HepG2 (cell line): ENCODE data around the gene SMIM12. TPM values are rescaled to one million over a fixed set of nuclear protein-coding genes. Genes with fewer than 3 reads are reported as not detected.
A peak's percentile ranks its signal among the peaks of the same experiment; 100 is the strongest.

Experiments used
- E2F5 ChIP-seq: sonication (generic); formaldehyde crosslinking; conservative IDR thresholded peaks from 2 replicates; pipeline ENCODE4 v1.4.0; 2020; ENCODE audit warnings: missing genetic modification reagents
- ELF3 ChIP-seq: IDR thresholded peaks from 2 replicates; pipeline ENCODE4 v1.6.1; 2016; ENCODE audit warnings: missing genetic modification reagents, missing compliant biosample characterization
- FOXK1 ChIP-seq: sonication (generic); formaldehyde crosslinking; IDR thresholded peaks from 2 replicates; pipeline ENCODE4 v1.4.0; 2020; ENCODE audit warnings: low read depth, missing genetic modification reagents, borderline replicate concordance
- LBX2 ChIP-seq: sonication (generic); formaldehyde crosslinking; IDR thresholded peaks from 2 replicates; pipeline ENCODE4 v1.5.0; 2020; ENCODE audit warnings: missing genetic modification reagents, mild to moderate bottlenecking, borderline replicate concordance
- MED13 ChIP-seq: sonication (generic); formaldehyde crosslinking; IDR thresholded peaks from 2 replicates; pipeline ENCODE4 v1.5.0; 2020; ENCODE audit warnings: missing genetic modification reagents
- MIXL1 ChIP-seq: IDR thresholded peaks from 2 replicates; pipeline ENCODE4 v1.6.1; 2016
- MNT ChIP-seq: fragments of 450-650 bp; IDR thresholded peaks from 2 replicates; pipeline ENCODE4 v1.6.1; 2016
- SCMH1 ChIP-seq: sonication (generic); formaldehyde crosslinking; IDR thresholded peaks from 2 replicates; pipeline ENCODE4 v1.9.0; 2021; ENCODE audit warnings: missing genetic modification reagents, mild to moderate bottlenecking, borderline replicate concordance
- SOX6 ChIP-seq, 2 experiments: fragments of 450-650 bp in 1 of 2; sonication (generic) in 1 of 2; formaldehyde crosslinking in 1 of 2; IDR thresholded peaks; 2 replicates each; pipeline versions ENCODE4 v1.4.0 to v1.6.1; 2017 to 2020; ENCODE audit warnings: antibody characterized with exemption in 1 of 2, mild to moderate bottlenecking in 1 of 2, missing genetic modification reagents in 1 of 2
- SP5 ChIP-seq: IDR thresholded peaks from 2 replicates; pipeline ENCODE4 v1.6.1; 2016; ENCODE audit warnings: low read depth, borderline replicate concordance
- THRA ChIP-seq: sonication (generic); formaldehyde crosslinking; IDR thresholded peaks from 2 replicates; pipeline ENCODE4 v1.4.0; 2020; ENCODE audit warnings: missing genetic modification reagents, borderline replicate concordance
- ZFP1 ChIP-seq: IDR thresholded peaks from 2 replicates; pipeline ENCODE4 v1.6.1; 2016
- ZNF232 ChIP-seq: sonication (generic); formaldehyde crosslinking; IDR thresholded peaks from 2 replicates; pipeline ENCODE4 v1.4.0; 2020; ENCODE audit warnings: missing genetic modification reagents, borderline replicate concordance
- ZNF556 ChIP-seq: sonication (generic); formaldehyde crosslinking; IDR thresholded peaks from 2 replicates; pipeline ENCODE4 v1.4.0; 2020; ENCODE audit warnings: mild to moderate bottlenecking, missing genetic modification reagents, borderline replicate concordance
- ZNF646 ChIP-seq: sonication (generic); formaldehyde crosslinking; IDR thresholded peaks from 2 replicates; pipeline ENCODE4 v1.9.0; 2021; ENCODE audit warnings: mild to moderate bottlenecking, missing genetic modification reagents
- ZNF766 ChIP-seq: sonication (generic); formaldehyde crosslinking; IDR thresholded peaks from 2 replicates; pipeline ENCODE4 v1.5.0; 2020; ENCODE audit warnings: missing genetic modification reagents, borderline replicate concordance
- ZNF788 ChIP-seq: sonication (generic); formaldehyde crosslinking; IDR thresholded peaks from 2 replicates; pipeline ENCODE4 v1.5.0; 2020; ENCODE audit warnings: mild to moderate bottlenecking, missing genetic modification reagents, borderline replicate concordance
- polyA plus RNA-seq, 8 experiments: library from polyadenylated mRNA; depleted of rRNA in 3 of 8; stranded (reverse) in 7 of 8; unstranded in 1 of 8; fragments of >200 nt; fragmentation: Illumina TruSeq in 4 of 8; extraction: Trizol in 4 of 8; gene quantifications; 2 replicates each; pipeline versions ENCODE4 v1.2.1 to v1.2.3, GENCODE V29; 2011 to 2016; ENCODE audit warnings: low read depth in 4 of 8, missing spikeins in 1 of 8, mixed read lengths in 1 of 8; ENCODE audit not compliant: insufficient read depth in 1 of 8
- total RNA-seq, 5 experiments: library from RNA; depleted of rRNA; stranded (reverse); fragments of >200 nt; fragmentation: Illumina TruSeq; extraction: Trizol; gene quantifications; 2 replicates each; pipeline ENCODE4 v1.2.3, GENCODE V29; 2016; ENCODE audit warnings: low read depth in 1 of 5

The SMIM12 gene
- total and polyA plus RNA-seq, 2 of the 13 experiments (the other 11 are each of a cell fraction or from before 2014, with no cell fraction given): 20.1 to 41.3 TPM

- TF ChIP-seq LBX2 (no peak), ELF3 (CRISPR knock-in tag) (peak; percentile 27; the same call in 1 of the 2 replicates), MIXL1 (CRISPR knock-in tag) (no peak), SCMH1 (CRISPR knock-in tag) (no peak), FOXK1 (CRISPR knock-in tag) (peak; percentile 51; the same call in 1 of the 2 replicates), SOX6 (IDR thresholded peaks at IDR 0.05) (no peak), SOX6 (CRISPR knock-in tag; IDR thresholded peaks at IDR 0.05) (peak; percentile 92), E2F5 (no peak), MED13 (CRISPR knock-in tag) (no peak), ZNF766 (no peak), ZFP1 (CRISPR knock-in tag) (no peak), THRA (CRISPR knock-in tag) (no peak), SP5 (peak; percentile 97), ZNF232 (CRISPR knock-in tag) (no peak), MNT (no peak), ZNF646 (no peak), ZNF556 (peak; percentile 46; the same call in 1 of the 2 replicates), ZNF788 (CRISPR knock-in tag) (peak; percentile 63; the same call in 1 of the 2 replicates)
Observed at GRCh38 chr1:34825455-34826091, 34.0 kb downstream of the SMIM12 start (continued).
